Osteoblast (primary cell): ENCODE measurements around the gene RADIL. TPM values are rescaled to one million over a fixed set of nuclear protein-coding genes. Genes with fewer than 3 reads are reported as not detected.
A peak's percentile ranks its signal among the peaks of the same experiment; 100 is the strongest.

ENCODE experiments used
- DNase-seq: peaks from one replicate; pipeline ENCODE4 v3.0.0; 2011; ENCODE audit warnings: low spot score, mixed read lengths; ENCODE audit not compliant: insufficient read length; ENCODE audit errors: missing footprints
- H2AFZ ChIP-seq: 2 replicates; pipeline ENCODE4 v1.6.0; 2011; ENCODE audit warnings: mild to moderate bottlenecking, low read length
- H3K27ac ChIP-seq: 2 replicates; pipeline ENCODE4 v1.5.1; 2011; ENCODE audit warnings: mild to moderate bottlenecking, low read depth, low read length, moderate library complexity
- H3K27me3 ChIP-seq: 2 replicates; pipeline ENCODE4 v1.6.0; 2012; ENCODE audit warnings: mild to moderate bottlenecking, control low read depth, inconsistent platforms, low read length, moderate library complexity; ENCODE audit not compliant: insufficient read depth
- H3K36me3 ChIP-seq: 2 replicates; pipeline ENCODE4 v1.5.1; 2011; ENCODE audit warnings: mild to moderate bottlenecking, low read length, control low read depth, moderate library complexity; ENCODE audit not compliant: insufficient read depth
- H3K4me1 ChIP-seq: 2 replicates; pipeline ENCODE4 v1.5.1; 2011; ENCODE audit warnings: mild to moderate bottlenecking, low read length, control low read depth, moderate library complexity; ENCODE audit not compliant: insufficient read depth
- H3K4me2 ChIP-seq: 2 replicates; pipeline ENCODE4 v1.6.0; 2011; ENCODE audit warnings: mild to moderate bottlenecking, low read length; ENCODE audit not compliant: insufficient read depth
- H3K4me3 ChIP-seq: fragments of 200-600 bp; sonication (generic); 3 replicates; pipeline ENCODE4 v1.5.1; 2012; ENCODE audit warnings: mild to moderate bottlenecking, low read length, inconsistent platforms; ENCODE audit not compliant: insufficient read depth
- H3K79me2 ChIP-seq: 2 replicates; pipeline ENCODE4 v1.6.0; 2012; ENCODE audit warnings: mild to moderate bottlenecking, low read length, control low read depth, inconsistent platforms; ENCODE audit not compliant: insufficient read depth
- H3K9me3 ChIP-seq: 2 replicates; pipeline ENCODE4 v1.5.1; 2011; ENCODE audit warnings: low read depth, low read length, control low read depth
- H4K20me1 ChIP-seq: 2 replicates; pipeline ENCODE4 v1.6.0; 2012; ENCODE audit warnings: mild to moderate bottlenecking, low read length, control low read depth; ENCODE audit not compliant: insufficient read depth
- total RNA-seq: library from RNA; depleted of rRNA; stranded (reverse); fragments of >200 nt; gene quantifications from 2 replicates; pipeline ENCODE4 v1.2.3, GENCODE V29; 2012
- TF ChIP-seq, protein P1 (sequence below): IDR thresholded peaks from 2 replicates; pipeline ENCODE4 v1.5.1; 2011; ENCODE audit warnings: mild to moderate bottlenecking, low read depth, low read length, moderate library complexity; ENCODE audit errors: extremely low read depth

The RADIL gene
- total RNA-seq, 1 donor, result 1.1 TPM

DNA sequence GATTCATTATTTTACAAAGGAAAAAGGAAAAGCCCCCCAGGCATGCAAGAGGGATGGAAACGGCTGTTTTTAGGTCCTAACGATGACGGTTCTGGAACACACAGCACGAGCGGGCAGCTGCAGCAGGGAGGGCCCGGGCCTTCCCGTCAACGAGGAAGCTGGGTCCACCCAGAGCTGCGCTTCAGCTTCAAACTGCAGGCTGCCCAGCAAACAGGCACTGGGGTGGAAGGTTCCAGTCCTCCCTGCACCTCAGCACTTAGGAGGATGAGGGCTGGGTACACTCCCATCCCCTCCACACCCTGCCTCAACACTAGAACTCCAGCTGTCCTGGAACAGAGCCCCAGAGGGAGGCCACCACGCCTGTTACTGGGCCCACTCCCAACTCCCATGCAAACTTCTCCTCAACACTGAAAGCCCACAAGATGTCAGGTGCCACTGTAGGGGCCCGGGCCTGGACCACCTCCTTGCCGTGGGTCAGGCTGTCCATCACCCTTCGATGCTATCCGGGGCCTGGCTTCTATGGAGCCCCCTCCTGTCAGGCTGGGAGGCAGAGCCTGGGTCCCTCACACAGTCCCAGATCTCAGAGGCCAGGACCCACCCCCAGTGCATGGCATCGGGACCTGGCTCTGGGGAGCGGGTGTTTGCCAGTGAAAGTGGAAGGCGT, 54.7 kb downstream of the RADIL start:
- no peaks in the 10 kb centered on the region for H3K36me3 ChIP-seq
- H3K9me3 ChIP-seq, result no peaks in the 10 kb centered on the region
- H3K4me3 ChIP-seq, result no peak overlapping the region
- H3K4me2 ChIP-seq, result no peak overlapping the region
- TF ChIP-seq, protein P1, sequence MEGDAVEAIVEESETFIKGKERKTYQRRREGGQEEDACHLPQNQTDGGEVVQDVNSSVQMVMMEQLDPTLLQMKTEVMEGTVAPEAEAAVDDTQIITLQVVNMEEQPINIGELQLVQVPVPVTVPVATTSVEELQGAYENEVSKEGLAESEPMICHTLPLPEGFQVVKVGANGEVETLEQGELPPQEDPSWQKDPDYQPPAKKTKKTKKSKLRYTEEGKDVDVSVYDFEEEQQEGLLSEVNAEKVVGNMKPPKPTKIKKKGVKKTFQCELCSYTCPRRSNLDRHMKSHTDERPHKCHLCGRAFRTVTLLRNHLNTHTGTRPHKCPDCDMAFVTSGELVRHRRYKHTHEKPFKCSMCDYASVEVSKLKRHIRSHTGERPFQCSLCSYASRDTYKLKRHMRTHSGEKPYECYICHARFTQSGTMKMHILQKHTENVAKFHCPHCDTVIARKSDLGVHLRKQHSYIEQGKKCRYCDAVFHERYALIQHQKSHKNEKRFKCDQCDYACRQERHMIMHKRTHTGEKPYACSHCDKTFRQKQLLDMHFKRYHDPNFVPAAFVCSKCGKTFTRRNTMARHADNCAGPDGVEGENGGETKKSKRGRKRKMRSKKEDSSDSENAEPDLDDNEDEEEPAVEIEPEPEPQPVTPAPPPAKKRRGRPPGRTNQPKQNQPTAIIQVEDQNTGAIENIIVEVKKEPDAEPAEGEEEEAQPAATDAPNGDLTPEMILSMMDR, result no peak
- H2AFZ ChIP-seq, result no peak overlapping the region
- DNase-seq, result peak; percentile 46
- no peaks in the 10 kb centered on the region for H3K79me2 ChIP-seq
- H3K27ac ChIP-seq, result no peak overlapping the region
- no peaks in the 10 kb centered on the region for H3K4me1 ChIP-seq
- no peaks in the 10 kb centered on the region for H3K27me3 ChIP-seq
- H4K20me1 ChIP-seq, result no peaks in the 10 kb centered on the region

- TF ChIP-seq, protein P1, result no peak
- no peak for DNase-seq
- no peaks in the 10 kb centered on the region for H3K4me1 ChIP-seq
- H2AFZ ChIP-seq, result no peak overlapping the region
- no peak overlapping the region for H3K4me3 ChIP-seq
- H3K9me3 ChIP-seq, result no peaks in the 10 kb centered on the region
- no peaks in the 10 kb centered on the region for H3K36me3 ChIP-seq
- no peak overlapping the region for H3K4me2 ChIP-seq
- H3K27ac ChIP-seq, result no peak overlapping the region
- H4K20me1 ChIP-seq, result no peaks in the 10 kb centered on the region
- H3K27me3 ChIP-seq, result peaks cover 4% of the 10 kb centered on the region
- H3K79me2 ChIP-seq, result no peaks in the 10 kb centered on the region
These were observed 58.4 kb downstream of the RADIL start for GRCh38 chr7:4825081-4825480.

- TF ChIP-seq, protein P1, result no peak
- no peaks in the 10 kb centered on the region for H3K9me3 ChIP-seq
- no peak overlapping the region for H3K4me3 ChIP-seq
- H2AFZ ChIP-seq, result no peak overlapping the region
- H3K4me1 ChIP-seq, result no peaks in the 10 kb centered on the region
- H3K27me3 ChIP-seq, result peaks cover 12% of the 10 kb centered on the region
- H3K36me3 ChIP-seq, result no peaks in the 10 kb centered on the region
- no peaks in the 10 kb centered on the region for H3K79me2 ChIP-seq
- no peak overlapping the region for H3K4me2 ChIP-seq
- H4K20me1 ChIP-seq, result no peaks in the 10 kb centered on the region
- H3K27ac ChIP-seq, result no peak overlapping the region
- DNase-seq, result peak; percentile 68
These were observed 59.3 kb downstream of the RADIL start for GRCh38 chr7:4824120-4824775.

DNA sequence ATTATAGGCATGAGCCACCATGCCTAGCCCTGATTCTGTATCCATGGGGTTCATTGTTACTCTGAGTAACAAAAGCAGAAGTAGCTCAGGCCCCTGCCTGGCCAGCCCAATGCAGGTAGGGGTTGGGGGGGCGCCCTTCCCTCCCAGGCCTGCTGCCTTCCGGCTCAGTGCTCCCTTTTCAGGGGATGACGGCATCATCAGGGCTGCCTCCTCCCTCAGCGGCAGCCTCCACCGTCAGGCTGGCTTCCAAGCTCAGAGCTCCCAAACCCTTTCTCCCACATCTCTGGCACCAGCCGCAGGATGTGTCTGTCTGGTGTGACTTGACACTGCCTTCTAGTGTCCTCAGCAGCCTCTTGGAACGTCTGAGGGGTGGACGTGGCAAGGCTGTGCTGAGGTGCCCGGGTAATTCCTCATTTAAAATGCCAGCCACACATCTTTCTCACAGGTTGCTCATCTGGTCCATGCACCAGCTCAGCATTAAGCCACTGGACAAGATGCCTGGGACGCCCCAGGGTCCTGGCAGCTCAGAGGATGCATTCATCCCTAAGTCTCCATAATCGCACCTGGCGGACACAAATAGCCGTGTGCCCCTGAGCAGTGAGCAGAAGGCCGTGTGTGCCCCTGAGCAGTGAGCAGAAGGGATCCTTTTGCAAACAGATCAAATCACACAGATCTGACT, 59.9 kb downstream of the RADIL start:
- Histone ChIP-seq H3K9me3 (no peaks in the 10 kb centered on the region), H3K4me1 (no peaks in the 10 kb centered on the region), H3K27me3 (peaks cover 15% of the 10 kb centered on the region), H4K20me1 (no peaks in the 10 kb centered on the region), H3K36me3 (no peaks in the 10 kb centered on the region), H3K4me2 (no peak overlapping the region), H2AFZ (no peak overlapping the region), H3K79me2 (no peaks in the 10 kb centered on the region), H3K27ac (no peak overlapping the region), H3K4me3 (no peak overlapping the region)
- peak; percentile 56 for DNase-seq
- TF ChIP-seq, protein P1, result no peak
